Fibroblast of lung (primary cell): Measurements from ENCODE around the gene REPS2.

Experiments used
- EZH2 ChIP-seq: IDR thresholded peaks from 2 replicates; pipeline ENCODE4 v1.5.1; 2012; ENCODE audit warnings: low read length, control low read depth, mild to moderate bottlenecking; ENCODE audit errors: missing control alignments
- TF ChIP-seq, protein P1 (sequence below), 2 donors: IDR thresholded peaks in 1 of 2; conservative IDR thresholded peaks in 1 of 2; 1 replicate in 1 of 2; 2 replicates in 1 of 2; pipeline ENCODE4 v1.5.1; 2011 to 2012; ENCODE audit warnings: low read length in 2 of 2, control low read depth in 1 of 2, inconsistent platforms in 1 of 2, low read depth in 1 of 2, mild to moderate bottlenecking in 1 of 2

DNA sequence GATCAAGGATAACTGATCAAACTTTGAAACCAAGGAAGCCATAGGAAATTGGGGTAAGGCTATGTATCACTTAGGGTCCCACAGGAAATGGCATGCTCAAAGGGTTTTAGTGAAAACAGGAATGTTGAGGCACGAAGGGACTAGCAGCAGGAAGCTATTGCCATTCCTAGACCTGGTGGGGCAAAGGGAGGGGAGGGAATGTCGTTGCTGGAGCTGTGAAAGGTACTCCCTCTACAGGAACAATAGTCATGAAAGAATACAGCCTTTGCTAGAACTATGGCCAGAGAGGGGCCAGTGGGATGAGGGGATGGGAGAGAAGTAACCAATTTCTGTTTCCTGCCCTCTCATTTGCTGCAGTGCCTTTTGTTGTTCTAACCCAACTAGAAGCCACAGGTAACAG is 11.9 kb downstream of the REPS2 start:
- no peak for TF ChIP-seq EZH2
- TF ChIP-seq, protein P1, sequence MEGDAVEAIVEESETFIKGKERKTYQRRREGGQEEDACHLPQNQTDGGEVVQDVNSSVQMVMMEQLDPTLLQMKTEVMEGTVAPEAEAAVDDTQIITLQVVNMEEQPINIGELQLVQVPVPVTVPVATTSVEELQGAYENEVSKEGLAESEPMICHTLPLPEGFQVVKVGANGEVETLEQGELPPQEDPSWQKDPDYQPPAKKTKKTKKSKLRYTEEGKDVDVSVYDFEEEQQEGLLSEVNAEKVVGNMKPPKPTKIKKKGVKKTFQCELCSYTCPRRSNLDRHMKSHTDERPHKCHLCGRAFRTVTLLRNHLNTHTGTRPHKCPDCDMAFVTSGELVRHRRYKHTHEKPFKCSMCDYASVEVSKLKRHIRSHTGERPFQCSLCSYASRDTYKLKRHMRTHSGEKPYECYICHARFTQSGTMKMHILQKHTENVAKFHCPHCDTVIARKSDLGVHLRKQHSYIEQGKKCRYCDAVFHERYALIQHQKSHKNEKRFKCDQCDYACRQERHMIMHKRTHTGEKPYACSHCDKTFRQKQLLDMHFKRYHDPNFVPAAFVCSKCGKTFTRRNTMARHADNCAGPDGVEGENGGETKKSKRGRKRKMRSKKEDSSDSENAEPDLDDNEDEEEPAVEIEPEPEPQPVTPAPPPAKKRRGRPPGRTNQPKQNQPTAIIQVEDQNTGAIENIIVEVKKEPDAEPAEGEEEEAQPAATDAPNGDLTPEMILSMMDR (conservative IDR thresholded peaks at IDR 0.05 in 1 of 2, IDR thresholded peaks at IDR 0.05 in 1 of 2; ENCODE audit: low read depth in 1 of 2, low read length in 2 of 2): no peak
